Endometrium (tissue), 2 donors: ENCODE results near the gene LGR6.

Experiments
- FAIRE-seq: peaks from 2 replicates; lab custom pipeline; 2012; peaks lifted over from hg19 to GRCh38; lab: Jason Lieb, UNC
- donor health status: control.
- donor health status: control.

LGR6 gene

DNA sequence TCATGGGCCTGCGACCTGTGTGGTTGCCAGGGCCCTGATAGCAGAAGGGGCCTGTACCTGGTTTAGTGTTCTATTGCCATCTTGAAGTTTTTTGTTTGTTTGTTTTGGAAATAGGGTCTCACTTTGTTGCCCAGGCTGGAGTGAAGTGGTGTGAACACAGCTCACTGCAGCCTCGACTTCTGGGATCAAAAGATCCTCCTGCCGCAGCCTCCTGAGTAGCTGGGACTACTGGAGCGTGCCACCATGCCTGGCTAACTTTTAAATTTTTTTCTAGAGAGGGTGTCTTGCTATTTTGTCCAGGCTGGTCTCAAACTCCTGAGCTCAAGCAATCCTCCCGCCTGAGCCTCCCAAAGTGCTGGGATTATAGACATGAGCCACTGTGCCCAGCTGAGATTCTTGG lies 75.2 kb downstream of the LGR6 start:
- FAIRE-seq = no peak

DNA sequence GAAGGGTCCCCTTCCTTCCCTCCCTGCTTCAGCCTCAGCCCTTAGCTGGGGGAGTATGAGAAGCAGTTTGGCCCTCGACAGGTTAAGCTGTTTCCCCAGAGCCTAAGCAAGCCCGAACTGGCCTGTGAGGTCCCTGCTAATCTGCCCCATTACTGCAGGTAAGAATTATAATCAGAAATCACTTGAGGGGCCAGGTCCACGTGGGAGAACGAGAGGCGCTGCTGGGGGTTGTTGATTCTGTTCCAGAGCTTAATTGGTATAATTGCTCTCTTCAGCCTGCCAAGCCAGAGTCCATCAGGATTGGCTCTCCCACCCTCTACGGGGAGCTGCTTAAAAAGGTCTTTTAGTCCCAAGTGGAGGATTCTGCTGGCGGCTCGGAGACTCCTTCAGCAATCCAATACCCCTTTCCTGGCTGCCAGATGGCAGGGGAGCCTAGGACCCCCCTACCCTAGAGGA lies 77.3 kb downstream of the LGR6 start:
- FAIRE-seq = no peak

- FAIRE-seq = no peak
Observed at GRCh38 chr1:202272103-202272845, 78.7 kb downstream of the LGR6 start.

DNA sequence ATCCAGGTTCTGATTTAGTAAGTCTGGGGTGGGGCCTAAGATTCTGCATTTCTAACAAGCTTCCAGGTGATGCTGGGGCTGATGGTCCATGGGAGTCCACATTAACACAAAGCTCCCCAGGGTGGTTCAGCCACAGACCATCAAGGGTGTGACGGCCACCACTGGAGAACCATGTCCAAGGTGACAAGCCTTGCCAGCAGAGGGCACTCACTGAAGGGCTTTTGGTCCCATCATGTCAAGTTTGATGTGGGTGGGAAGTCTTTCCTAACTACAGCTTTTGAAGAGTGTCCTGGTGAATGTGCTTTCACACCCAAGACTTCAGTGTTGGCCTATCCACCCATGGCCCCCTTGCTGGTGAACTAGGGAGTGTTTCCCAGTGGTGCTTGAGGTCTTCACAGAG lies 81.0 kb downstream of the LGR6 start:
- no peak for FAIRE-seq

DNA sequence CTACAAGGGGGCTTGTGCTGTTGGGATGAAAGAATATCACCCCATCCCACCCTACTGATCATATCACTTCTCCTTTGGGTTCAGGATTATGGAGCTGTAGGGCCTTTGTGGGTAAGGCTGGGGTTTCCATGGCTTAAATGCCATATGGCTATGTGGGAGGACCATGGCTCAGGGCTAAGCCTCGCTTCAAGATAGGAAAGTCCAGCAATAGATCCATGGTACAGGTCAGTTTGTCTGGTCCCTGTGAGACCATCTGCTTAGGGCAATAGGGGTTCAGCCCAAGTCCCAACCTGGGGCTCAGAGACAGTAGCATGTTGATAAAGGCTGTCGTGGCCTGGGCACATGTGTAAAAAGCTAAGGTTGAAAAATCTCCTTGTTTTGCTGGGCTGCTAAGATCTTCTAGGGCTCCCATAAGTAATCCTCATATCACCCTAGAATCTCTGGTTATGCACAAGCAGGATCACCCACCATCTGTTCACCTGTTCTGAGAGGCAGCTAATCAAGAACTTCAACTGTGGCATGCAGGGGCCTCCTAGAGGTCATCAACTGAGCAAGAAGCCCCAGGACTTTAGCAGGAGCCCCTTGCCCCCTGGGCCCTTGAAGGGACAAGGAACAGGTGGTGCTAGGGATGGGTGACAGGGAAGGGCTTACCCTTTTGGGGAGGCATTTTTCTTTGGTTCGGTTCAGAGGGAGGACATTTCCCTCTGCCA lies 81.6 kb downstream of the LGR6 start:
- no peak for FAIRE-seq

- FAIRE-seq = no peak
Observed at GRCh38 chr1:202276081-202276715, 82.6 kb downstream of the LGR6 start.

GRCh38 chr1:202276920-202277319 lies 83.3 kb downstream of the LGR6 start:
- FAIRE-seq = no peak

DNA sequence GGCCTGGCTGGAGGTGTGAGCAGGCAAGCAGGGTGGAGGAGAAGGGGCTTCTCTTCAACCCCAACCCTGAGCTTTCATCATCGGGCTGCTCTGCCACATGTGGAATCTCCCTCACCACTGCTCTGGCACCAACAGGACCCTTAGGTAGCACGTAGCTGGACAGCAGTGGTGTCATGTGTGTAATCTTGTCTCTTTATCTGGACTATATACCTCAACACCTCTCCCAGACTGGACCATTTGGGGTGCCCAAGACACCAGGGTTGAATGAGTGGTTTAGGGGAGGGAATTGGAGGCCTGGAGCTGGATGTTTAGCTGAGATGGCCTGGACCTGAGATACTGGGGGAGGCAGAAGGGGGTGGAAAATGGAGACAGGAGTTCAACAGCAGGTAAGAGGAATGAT lies 85.2 kb downstream of the LGR6 start:
- no peak for FAIRE-seq

GRCh38 chr1:202279806-202280205 lies 86.2 kb downstream of the LGR6 start:
- FAIRE-seq = no peak

- FAIRE-seq = no peak
Observed at GRCh38 chr1:202280595-202280994, 87.0 kb downstream of the LGR6 start.

GRCh38 chr1:202281316-202282024 lies 87.9 kb downstream of the LGR6 start:
- FAIRE-seq = no peak

- no peak for FAIRE-seq
Observed at GRCh38 chr1:202282025-202282371, 88.4 kb downstream of the LGR6 start.

- FAIRE-seq = no peak
Observed at GRCh38 chr1:202282596-202283283, 89.1 kb downstream of the LGR6 start.

- no peak for FAIRE-seq
Observed at GRCh38 chr1:202283379-202283844, 89.8 kb downstream of the LGR6 start.

DNA sequence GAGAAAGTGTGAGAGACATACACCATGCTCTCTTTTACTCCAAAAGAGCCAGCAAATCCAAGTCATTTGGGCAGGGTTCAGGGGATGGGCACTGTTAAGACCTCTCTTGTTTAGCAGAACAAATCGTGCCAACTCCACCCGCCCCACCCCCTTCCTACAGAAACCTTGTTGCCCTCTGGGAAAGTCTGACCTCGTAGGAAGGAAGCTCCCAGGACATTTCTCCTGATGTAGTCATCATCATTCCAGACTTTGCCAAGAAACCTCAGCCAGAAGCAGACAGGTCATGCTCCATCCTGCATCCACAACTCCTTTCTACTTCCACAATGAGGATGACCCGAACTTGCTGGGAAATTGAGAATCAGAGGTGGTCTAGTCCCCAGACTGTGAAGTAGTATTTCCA lies 90.4 kb downstream of the LGR6 start:
- no peak for FAIRE-seq

DNA sequence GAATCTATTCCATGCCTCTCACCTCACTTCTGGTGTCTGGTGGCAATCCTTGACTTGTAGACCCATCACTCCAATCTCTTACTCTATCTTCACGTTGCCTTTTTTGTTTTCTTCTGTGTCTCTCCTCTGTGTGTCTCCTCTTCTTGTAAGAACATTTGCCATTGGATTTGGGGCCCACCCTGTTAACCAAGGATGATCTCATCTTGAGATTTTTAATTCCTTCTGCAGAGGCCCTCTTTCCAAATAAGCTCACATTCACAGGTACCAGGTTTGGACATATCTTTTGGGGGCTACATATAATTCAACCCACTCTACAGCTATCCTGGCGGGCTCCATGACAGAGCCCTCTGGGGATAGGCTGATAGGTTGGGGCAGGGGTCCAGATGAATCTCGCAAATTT lies 92.3 kb downstream of the LGR6 start:
- no peak for FAIRE-seq

DNA sequence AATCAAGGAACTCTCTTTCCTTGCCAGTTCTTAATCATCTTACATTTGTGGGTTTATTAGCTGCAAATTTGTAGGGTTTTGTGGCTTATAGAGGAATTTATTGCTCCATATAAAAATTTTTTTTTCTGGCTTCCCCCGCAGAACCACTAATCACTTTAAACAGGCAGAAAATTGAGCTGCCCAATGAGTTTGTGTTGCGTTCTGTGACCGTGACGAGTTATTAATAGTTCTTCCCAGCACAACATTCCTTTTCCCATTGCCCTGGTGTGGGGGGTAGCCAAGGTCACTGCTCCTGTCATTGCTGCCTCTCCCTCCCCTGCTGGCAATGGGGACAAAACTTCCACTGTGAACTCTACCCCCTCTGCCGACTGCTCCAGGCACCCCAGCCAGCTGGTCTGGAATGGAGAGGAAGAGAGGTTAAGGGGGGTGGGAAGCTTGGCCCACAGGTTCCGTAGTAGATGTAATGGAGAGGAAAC lies 93.1 kb downstream of the LGR6 start:
- FAIRE-seq = no peak

DNA sequence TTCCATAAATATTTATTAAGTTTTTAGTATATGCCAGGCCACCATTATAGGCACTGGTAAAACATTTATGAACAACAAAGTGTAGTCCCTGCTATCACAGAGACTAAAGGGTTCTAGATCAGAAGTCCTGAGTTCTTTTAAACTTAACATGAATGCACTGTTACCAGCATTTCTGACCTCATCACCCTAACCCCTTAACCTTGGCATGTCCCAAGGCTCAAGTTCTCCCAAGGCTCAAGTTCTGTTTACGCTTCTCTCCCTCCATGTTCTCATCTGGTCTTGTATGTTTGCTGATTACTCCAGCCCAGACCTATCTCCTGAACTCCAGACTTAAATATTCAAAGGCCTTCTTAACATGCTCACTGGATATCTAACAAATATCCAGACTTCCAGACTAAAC lies 93.6 kb downstream of the LGR6 start:
- FAIRE-seq = no peak

DNA sequence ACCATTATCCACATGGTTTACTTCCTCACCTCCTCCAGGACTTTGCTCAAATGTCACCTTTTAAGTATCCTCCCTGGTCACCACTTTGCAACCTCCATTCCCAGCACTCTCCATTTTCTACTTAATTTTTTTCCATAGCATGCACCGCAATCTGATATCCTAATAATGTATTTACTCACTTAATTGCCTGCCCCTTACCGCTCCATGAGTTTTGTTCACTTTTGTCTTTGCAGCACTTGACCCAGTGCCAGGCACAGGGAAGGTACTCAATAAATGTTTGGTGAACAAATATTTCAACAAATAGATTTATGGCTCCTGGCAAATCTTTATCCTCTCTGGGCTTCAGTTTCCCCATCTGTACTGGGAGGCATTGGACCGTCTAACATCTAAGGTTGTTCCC lies 94.6 kb downstream of the LGR6 start:
- no peak for FAIRE-seq

GRCh38 chr1:202289009-202289408 lies 95.4 kb downstream of the LGR6 start:
- FAIRE-seq = no peak

- FAIRE-seq = no peak
Observed at GRCh38 chr1:202291001-202291400, 97.4 kb downstream of the LGR6 start.
